NCI-H2081 (cell line): ENCODE results near the gene ARHGAP29.
"Not testable (repeated sequence)": the region's sequence is repeated elsewhere in the genome, so short reads cannot be mapped to it uniquely, and the experiment has no call there.

Experiments
- DNase-seq, 2 experiments: peaks; one replicate each; lab custom pipeline; 2025; lab: John Stamatoyannopoulos, UW

Gene ARHGAP29

DNA sequence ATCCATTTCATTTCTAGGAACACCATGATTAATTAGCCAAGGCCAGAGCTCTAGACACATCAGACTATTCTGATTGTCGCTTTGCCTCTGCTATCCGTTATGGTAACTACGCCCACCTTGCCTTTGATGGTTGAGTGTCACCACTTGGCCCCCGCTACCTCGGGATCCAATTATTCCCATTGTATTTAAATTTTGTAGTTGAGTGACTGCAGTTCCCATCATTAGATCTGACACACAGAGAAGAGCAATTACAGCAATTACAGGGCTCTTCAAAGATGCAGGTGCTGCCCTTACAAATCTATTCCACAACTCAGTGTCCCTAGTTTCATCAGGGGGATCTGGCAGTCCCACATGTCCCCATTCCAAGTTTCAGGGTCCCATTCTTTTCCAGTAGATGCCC is 71.5 kb downstream of the ARHGAP29 start:
- no peak for DNase-seq

DNA sequence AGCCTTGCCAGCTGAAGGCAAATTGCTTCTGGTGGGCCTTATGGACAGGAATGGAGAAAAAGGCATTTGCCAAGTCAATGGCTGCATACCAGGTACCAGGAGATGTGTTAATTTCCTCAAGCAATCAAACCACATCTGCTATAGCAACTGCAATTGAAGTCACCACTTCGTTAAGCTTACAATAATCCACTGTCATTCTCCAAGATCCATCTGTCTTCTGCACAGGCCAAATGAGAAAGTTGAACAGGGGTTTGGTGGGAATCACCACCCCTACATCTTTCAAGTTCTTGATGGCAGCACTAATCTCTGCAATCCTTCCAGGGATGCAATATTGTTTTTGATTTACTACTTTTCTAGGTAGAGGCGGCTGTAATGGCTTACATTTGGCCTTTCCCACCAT is 72.5 kb downstream of the ARHGAP29 start:
- not testable (repeated sequence) for DNase-seq

DNA sequence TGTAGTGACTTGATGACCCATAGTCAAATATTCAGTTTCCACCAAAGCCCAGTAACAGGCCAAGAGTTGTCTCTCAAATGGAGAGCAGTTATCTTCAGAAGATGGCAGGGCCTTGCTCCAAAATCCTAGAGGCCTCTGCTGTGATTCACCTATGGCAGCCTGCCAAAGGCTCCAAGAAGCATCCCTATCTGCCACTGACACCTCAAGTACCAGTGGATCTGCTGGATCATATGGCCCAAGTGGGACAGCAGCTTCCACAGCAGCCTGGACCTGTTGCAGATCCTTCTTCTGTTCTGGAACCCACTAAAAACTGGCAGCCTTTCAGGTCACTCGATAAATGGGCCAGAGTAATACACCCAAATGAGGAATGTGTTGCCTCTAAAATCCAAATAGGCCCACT is 73.3 kb downstream of the ARHGAP29 start:
- DNase-seq = not testable (repeated sequence)

DNA sequence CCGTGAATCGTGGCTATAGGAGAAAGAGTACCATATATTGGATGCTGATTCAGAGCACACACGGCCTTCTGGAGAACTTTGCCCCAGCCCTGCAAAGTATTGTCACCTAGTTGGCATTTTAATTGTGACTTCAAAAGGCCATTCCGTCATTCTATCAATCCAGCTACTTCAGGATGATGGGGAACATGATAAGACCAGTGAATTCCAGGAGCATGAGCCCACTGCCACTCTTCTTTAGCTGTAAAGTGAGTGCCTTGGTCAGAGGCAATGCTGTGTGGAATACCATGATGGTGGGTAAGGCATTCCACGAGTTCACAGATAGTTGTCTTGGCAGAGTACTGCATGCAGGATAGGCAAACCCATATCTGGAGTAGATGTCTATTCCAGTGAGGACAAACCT is 74.1 kb downstream of the ARHGAP29 start:
- not testable (repeated sequence) for DNase-seq

DNA sequence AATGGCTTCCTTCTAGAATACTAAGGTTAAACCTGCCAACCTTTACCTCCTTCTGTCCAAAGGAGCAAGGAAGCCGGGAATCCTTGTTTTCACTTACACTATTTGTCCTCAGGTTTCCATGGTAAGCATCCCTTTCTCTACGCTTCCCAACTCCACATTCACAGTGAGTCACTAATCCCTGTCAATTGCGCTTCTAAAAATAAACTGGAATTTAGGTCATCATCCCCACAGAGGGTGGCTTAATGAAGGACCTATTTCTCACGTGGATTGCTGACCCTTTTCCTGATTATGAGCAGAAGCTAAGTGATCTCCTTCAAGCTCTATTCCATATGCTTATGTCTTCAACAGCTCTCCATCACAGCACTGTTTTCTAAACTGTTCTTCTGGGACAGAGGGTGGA is 76.6 kb downstream of the ARHGAP29 start:
- no peak for DNase-seq

DNA sequence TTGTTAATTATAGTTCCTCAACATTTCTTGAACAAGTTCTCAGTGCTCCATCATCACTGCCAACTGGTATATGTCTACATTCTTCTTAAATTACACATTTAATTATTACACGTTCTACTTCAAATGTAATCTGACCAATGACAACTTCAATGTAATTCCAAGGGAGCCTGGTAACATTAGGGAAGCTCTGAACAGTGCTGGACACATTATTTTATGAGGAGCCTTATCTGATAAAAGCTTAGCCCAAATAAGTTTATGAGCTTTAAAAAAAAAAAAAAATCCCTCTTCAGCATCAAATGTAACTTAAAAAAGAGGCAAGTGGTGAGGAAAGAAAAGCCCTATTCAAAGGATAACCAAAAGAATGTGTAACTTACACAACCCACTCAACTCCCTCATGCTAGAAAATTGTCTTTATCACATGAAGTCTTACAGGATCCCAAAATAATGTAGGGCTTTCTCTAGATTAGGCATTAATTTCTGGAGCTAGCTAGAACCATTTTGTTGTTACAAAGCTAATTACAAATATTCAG is 81.2 kb downstream of the ARHGAP29 start:
- no peak for DNase-seq

DNA sequence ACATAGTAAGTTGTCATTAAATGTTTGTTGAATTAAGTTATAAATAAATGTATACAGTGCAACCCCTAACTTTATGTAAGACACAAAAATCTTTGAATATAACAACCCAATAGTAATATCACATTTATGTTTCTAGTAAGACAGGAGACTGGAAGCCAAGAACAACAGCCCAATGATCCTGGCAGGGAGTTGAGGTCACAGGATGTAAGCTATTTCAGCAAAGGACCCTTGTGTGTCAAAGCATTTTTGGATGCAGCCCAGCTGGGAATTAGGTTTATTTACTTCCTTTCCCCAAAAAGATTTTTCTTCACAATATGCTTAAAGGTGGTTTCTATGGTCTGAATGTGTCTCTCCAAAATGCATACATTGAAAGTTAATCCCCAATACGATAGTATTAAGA is 82.4 kb downstream of the ARHGAP29 start:
- DNase-seq = no peak

DNA sequence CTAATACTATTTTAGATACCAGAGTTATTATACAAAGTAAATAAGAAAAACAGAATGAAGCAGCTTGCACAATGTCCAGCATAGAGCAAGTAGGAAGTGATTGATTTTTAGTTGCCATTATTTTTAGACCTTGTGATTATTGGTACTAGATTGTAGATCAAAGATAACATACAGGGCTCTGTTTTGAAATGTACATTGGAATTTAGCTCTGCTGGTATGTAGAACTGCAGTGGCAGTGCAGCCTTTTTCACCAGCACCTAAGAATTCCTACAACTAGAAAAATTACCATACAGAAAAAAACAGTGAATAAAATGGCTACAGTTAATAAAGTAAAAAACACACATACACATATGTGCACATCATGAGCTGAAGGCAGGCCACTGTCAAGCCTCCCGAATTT is 84.3 kb downstream of the ARHGAP29 start:
- no peak for DNase-seq

DNA sequence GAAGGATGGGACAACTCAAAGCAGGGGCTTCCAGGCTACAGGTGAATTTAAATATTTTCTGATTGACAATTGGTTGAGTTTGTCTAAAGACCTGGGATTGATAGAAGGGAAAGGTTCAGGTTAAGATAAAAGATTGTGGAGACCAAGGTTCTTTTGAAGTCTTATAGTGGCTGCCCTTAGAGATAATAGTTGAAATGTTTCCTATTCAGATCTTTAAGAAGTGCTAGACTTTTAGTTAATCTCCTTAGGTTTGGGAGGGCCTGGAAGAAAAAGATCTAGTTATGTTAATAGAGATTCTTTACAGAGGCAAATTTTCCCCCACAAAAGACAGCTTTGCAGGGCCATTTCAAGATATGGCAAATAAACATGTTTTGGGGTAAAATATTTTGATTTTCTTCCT is 88.2 kb downstream of the ARHGAP29 start:
- DNase-seq = not testable (repeated sequence)

DNA sequence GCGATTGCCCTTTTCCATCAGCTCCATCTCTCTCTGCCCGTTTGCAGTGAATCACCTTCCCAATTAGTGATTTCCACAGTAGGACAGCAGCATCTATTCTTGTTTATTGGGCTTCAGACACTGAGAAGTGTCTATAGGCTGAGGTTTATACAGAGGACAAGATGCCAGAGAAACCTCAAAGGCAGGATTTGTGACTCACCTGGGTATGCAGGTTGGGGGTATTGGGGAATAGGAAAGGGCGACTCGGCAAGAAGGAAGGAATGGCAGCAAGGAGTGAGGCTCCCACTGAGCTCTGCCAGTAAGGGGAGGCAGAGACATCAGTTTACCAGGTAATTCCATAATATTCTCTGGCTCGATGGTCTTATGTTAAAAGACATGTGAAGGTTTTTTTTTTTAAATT is 91.1 kb downstream of the ARHGAP29 start:
- no peak for DNase-seq

DNA sequence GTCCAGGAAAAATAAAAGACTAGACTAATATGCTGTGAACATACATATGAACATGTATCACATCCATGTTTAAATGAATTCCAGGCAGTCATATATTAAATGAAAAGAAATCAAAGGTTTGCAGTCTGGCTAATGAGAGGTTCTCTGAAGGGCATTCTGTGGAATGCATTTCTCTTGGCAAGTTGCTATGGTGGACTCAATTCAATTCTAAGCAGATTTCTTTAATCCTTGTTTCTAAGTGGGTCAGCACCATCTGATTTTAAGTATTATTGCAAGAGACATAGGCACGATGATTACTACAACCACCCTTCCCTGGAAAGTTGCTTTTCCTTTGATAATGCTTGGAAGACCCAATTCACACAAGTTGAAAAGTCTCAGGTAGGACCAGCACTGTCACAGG is 92.5 kb downstream of the ARHGAP29 start:
- DNase-seq = no peak

DNA sequence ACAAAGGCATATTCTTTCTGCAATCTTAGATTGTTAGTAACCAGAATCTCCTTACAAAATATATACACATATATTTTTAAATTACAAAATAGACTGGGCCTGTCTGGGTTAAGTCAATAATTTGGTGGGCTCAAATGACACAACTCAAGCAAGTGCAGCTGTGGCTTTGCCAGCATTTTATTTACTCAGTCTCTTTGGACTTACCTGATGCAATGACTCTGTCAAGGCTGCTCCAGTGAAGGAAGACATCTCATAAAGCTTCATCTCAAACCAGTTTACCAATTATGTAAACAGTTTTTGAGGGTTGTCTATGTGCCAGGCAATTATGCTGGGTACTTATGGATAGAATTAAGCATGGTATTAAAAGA is 93.6 kb downstream of the ARHGAP29 start:
- no peak for DNase-seq

DNA sequence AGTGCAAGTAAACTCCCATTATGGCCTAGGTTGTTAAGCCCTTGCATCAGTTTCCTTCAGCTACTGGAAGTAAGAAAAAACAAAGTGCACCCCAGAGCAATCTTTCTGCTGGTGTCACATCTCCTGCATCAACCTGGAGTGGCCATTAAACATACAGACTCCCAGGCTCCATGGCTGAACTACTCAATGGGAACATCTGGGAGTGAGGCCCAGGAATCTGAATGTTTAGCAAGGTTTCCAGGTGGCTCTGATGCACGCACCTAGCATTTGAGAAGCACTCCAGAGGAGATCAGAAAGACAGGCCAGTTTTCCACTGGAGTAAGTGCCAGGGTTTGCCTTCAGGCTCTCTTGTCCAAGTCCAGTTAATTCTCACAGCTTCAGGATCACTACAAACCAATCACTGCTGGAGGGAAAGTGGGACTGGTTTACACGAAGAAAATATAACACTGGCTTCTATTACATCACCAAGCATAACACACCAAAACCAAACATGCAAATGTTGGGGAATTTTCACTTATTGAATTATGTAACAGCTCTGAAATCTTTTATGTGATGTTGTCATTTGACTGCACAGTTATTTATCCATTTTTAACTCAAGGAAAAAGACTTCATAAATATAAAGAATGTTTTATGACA is 94.1 kb downstream of the ARHGAP29 start:
- DNase-seq = no peak

DNA sequence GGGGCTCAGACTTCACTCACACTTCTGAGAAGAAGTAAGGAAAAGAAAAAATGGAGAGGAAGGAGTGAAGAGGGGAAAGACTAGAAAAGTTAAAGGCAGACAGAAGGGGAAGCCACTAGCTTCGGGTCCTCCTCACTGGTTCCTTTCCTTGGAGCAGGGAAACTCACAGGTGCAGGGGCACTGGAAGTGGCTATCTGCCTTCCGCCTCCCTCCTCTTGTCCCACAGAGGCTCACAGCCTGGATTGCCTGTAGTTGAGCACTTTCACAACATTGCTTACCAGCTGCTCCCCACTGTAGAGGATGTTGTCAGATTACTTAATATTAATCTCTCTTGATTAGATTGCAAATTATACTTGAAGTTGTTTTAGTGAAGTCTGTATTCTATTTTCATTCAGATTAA is 94.8 kb downstream of the ARHGAP29 start:
- no peak for DNase-seq

DNA sequence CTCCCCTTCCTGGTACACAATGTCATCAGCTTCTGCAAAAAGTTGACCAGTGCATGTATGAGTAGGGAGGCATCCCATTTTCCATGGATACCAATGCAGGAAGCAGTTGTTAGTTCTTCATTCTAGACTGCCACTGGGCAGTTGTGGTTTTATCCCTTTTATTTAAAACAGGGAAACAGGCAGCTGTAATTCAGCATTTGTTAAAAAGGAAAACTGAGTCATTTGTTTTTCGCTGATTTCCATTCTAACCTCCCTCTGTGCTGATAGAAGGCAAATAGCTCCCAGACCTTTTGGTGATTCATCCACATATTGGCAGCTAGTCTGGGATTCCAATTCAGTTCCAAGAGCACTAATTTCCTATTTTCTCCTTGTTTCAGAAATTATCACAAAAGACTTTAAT is 95.4 kb downstream of the ARHGAP29 start:
- DNase-seq = no peak

DNA sequence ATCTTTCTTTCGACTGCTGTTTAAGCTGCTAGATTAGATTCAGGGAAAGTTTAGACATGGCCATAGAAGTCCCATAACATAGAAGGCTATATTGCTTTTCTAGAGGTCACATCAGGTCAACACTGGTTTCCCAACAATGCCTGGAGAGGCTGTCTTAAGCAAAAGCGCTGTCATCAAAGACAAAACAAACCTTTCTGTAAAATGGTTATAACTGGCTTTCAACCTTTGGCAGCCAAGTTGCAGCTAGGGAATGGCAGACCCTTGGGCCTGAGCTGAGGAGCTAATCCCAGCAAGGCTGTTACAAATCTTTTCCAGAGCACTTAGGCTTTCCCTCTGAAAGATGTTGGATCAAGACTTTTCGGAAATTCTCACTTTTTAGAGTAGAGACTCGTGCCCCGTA is 105.3 kb downstream of the ARHGAP29 start:
- DNase-seq = no peak

DNA sequence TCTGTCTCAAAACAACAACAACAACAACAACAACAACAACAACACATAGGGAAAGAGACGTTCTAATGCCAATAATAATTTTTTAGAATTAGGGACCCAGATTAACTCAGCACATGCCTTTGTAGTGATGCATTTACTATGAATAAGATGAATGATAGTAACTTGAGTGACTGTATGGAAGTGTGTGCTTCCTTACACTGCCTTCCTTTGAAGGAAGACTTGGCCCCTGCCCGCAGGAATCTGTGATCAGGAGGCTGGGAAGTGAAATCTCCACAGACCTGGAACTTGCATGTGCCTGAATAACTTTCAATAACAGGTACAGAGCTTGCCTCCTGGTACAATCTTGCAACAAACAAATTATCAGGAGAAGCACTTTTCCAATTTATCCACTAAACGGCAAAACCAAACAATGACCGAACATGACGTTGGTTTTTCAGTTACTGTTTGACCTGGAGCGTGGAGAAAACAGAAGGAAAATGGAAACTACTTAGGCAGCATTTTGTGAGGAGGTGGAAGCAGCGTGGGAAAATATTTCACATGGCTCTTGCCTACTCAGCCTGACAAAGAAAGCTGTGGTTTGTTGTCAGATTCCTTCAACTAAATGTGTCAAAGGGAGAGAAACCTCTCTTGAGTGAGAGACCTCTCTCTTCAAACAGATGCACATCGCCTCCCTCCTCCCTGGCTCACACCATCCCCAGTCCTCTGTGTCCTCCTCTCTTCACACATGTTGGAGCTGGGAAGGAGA is 106.4 kb downstream of the ARHGAP29 start:
- DNase-seq = no peak

DNA sequence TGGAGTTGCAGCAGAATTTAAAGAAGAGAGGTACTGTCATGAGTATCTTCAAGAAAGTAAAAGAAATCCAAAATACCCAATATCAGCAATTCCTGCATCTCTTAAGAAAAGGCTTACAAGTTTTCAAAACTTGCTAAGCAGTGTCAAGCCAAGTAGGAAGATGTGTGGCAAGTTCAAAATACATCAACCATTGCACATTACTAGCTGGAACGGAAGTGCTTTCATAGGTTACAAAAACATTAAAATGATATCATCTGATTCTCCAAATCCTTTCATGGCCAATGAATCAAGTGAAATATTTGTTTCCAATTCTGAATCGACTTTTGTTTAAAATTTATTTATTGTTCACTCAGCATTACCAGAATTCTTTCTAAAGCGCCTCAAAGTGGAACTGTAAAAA is 110.7 kb downstream of the ARHGAP29 start:
- no peak for DNase-seq

DNA sequence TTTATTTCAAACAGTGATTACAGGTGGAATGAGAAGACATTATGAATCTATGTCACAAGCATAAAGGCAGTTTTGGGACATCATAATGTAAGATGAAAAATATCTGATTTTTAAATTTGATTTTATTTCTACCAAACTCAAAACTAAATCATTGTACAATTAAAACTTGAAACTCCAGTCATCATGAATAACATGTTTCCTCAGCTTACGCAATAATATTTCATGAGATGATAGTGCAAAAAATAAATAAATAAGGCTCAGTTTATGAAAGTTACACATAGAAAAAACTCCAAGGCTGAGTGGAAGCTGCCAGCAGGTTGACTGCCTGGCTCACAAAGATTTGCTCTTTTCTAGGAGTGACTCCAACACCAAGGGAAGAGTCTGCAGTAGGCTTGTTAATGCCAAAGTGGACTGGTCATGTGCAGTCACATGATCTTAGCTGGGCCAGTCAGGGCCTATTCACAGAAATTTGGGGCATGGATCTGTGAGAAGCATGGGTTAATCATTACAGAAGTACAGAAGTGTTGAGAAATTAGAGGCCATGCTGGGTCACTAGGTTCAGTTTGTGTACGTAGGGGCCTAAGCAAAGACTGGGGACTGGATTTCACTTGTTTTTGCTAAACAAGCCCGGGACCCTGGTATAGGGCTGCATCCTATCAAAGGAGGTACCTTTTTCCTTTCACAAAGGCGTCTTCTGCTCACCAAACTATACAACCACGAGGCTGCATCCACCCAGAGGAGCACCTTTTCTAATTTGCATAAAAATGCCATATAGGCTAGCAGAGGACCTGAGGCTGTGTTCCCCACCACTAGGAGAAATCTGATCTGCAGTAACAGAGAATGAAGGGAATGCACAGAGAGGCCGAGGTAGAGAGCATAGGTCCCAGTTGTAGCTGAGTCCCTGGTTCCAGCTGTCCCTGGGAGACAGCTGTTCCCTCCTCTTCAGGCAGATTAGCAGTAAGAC is 111.6 kb downstream of the ARHGAP29 start:
- no peak for DNase-seq

DNA sequence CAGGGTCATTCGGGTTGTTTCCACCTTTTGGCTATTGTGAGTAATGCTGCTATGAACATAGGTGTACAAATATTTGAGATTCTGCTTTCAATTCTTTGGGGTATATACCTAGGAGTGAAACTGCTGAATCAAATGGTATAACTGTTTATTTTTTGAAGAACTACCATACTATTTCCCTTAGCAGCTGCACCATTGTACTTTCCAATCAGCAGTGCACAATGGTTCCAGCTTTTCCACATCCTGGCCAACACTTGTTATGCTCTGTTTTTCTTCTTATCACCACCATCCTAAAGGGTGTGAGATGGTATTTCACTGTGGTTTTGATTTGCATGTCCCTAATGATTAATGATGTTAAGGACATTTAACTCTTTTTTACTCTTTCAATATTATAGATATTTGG is 112.8 kb downstream of the ARHGAP29 start:
- DNase-seq = no peak

DNA sequence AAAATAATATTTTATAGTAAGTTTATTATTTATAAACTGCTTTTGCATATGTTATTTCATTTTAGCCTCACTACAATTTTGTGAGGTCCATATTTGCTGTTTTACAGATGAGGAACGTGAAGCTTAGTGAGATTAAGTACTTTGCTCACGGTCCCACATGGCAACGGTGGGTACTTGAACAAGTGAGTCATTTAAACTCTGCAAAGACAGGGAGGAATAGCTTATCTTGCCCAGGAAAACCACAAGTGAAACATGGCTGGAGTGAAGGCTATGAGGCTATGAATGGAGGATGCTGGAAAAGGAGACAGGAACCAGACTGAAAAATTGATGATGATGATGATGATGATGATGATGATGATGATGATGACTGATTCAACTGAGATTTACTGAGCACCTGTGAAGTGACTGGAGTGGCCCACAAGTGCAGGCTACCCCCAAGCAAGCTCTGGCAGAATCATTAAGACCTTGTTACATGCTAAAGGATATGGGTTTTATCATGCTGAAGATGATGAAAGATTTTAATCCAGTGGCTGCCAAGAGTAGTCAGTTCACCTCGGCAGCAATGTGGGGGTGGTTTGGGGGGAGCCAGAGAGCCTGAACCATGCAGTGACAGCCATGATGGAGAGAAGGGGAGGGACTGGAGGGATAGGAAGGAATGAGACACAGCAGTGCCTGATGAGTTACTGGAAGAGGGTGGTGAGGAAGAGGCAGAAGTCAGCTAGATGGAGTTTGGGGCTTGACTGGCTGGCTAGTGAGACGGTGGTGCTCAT is 115.0 kb downstream of the ARHGAP29 start:
- no peak for DNase-seq
